Neural progenitor cell (in vitro differentiated cells): ENCODE data around the gene CTF1. TPM values are rescaled to one million over a fixed set of nuclear protein-coding genes. Genes with fewer than 3 reads are reported as not detected.

Experiments
- DNase-seq: peaks from one replicate; pipeline ENCODE4 v3.0.0-alpha.2; 2016; ENCODE audit warnings: low spot score
- H2AFZ ChIP-seq: fragments of 200-600 bp; sonication (generic); replicated peaks from 2 replicates; pipeline ENCODE4 v1.6.1; 2016; ENCODE audit warnings: antibody characterized with exemption
- H3F3A ChIP-seq: fragments of 200-600 bp; sonication (generic); 2 replicates; pipeline ENCODE4 v1.6.1; 2016; ENCODE audit warnings: antibody characterized with exemption, low read depth
- H3K27ac ChIP-seq: fragments of 200-600 bp; sonication (generic); 2 replicates; pipeline ENCODE4 v1.5.1; 2016; ENCODE audit warnings: mild to moderate bottlenecking
- H3K27me3 ChIP-seq: fragments of 200-600 bp; sonication (generic); 2 replicates; pipeline ENCODE4 v1.6.1; 2016; ENCODE audit warnings: mild to moderate bottlenecking, moderate library complexity
- H3K36me3 ChIP-seq: fragments of 200-600 bp; sonication (generic); 2 replicates; pipeline ENCODE4 v1.5.1; 2016
- H3K4me1 ChIP-seq: fragments of 200-600 bp; sonication (generic); 2 replicates; pipeline ENCODE4 v1.6.1; 2016; ENCODE audit warnings: mixed run types
- H3K4me2 ChIP-seq: fragments of 200-600 bp; sonication (generic); 2 replicates; pipeline ENCODE4 v1.6.1; 2016
- H3K4me3 ChIP-seq: fragments of 200-600 bp; sonication (generic); 2 replicates; pipeline ENCODE4 v1.5.1; 2016
- H3K79me2 ChIP-seq: fragments of 200-600 bp; sonication (generic); 2 replicates; pipeline ENCODE4 v1.6.1; 2016; ENCODE audit warnings: low read depth
- H3K9ac ChIP-seq: fragments of 200-600 bp; sonication (generic); 2 replicates; pipeline ENCODE4 v1.6.1; 2016
- H3K9me3 ChIP-seq: fragments of 200-600 bp; sonication (generic); 2 replicates; pipeline ENCODE4 v1.5.1; 2016; ENCODE audit warnings: low read depth
- H4K20me1 ChIP-seq: fragments of 200-600 bp; sonication (generic); 2 replicates; pipeline ENCODE4 v1.6.1; 2016; ENCODE audit warnings: low read depth
- H3K27ac Mint-ChIP-seq: 3 replicates; pipeline ENCODE4 v1.8.0; 2021; ENCODE audit warnings: mixed read lengths
- H3K27me3 Mint-ChIP-seq: 2 replicates; pipeline ENCODE4 v1.8.0; 2022; ENCODE audit warnings: low read depth, mild to moderate bottlenecking, inconsistent platforms, moderate library complexity, mixed read lengths; ENCODE audit not compliant: insufficient read depth
- H3K36me3 Mint-ChIP-seq: 3 replicates; pipeline ENCODE4 v1.8.0; 2021; ENCODE audit warnings: mixed read lengths
- H3K4me1 Mint-ChIP-seq: 3 replicates; pipeline ENCODE4 v1.8.0; 2021; ENCODE audit warnings: mixed read lengths
- H3K4me3 Mint-ChIP-seq: 3 replicates; pipeline ENCODE4 v1.8.0; 2021; ENCODE audit warnings: mild to moderate bottlenecking, moderate library complexity, mixed read lengths
- H3K9me3 Mint-ChIP-seq: 3 replicates; pipeline ENCODE4 v1.8.0; 2020; ENCODE audit warnings: mixed read lengths
- EZH2 ChIP-seq: fragments of 200-600 bp; sonication (generic); IDR thresholded peaks from 2 replicates; pipeline ENCODE4 v1.6.1; 2017; ENCODE audit warnings: antibody characterized with exemption, mild to moderate bottlenecking, moderate library complexity
- EZH2phosphoT487 ChIP-seq: fragments of 200-600 bp; sonication (generic); IDR thresholded peaks from 2 replicates; pipeline ENCODE4 v1.6.1; 2017; ENCODE audit warnings: antibody characterized with exemption
- total RNA-seq: library from RNA; depleted of rRNA; stranded (reverse); fragments of >200 nt; gene quantifications from 2 replicates; pipeline ENCODE4 v1.2.3, GENCODE V29; 2015; ENCODE audit warnings: low replicate concordance
- TF ChIP-seq, protein P1 (sequence below): fragments of 200-600 bp; sonication (generic); IDR thresholded peaks from 2 replicates; pipeline ENCODE4 v1.5.1; 2017; ENCODE audit warnings: antibody characterized with exemption, mild to moderate bottlenecking

CTF1 gene
- total RNA-seq, 1 donor from 2014 or later: 0.39 TPM

DNA sequence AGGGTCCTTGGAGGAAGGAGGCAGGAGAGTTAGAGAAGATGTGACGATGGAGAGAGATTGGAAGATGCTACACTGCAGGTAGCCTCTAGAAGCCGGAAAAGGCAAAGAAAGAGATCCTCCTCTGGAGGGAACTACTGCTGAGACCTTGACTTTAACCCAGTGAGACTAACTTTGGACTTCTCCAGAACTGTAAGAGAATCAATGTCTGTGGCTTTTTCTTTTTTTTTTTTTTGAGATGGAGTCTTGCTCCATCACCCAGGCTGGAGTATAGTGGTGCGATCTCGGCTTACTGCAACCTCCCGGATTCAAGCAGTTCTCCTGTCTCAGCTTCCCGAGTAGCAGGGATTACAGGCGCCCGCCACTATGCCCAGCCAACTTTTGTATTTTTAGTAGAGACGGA is 11.2 kb upstream of the CTF1 start:
- Mint-ChIP-seq H3K27ac (no peak overlapping the region), H3K36me3 (peaks cover 20% of the 10 kb centered on the region), H3K9me3 (no peaks in the 10 kb centered on the region), H3K4me3 (no peak overlapping the region), H3K4me1 (peaks cover 21% of the 10 kb centered on the region), H3K27me3 (peaks cover 4% of the 10 kb centered on the region)
- Histone ChIP-seq H3K9me3 (no peaks in the 10 kb centered on the region), H3K4me1 (no peaks in the 10 kb centered on the region), H3K4me3 (no peak overlapping the region), H3K4me2 (no peak overlapping the region), H2AFZ (no peak overlapping the region), H4K20me1 (peaks cover 2% of the 10 kb centered on the region), H3K27me3 (no peaks in the 10 kb centered on the region), H3K27ac (no peak overlapping the region), H3K9ac (no peak overlapping the region), H3K79me2 (no peaks in the 10 kb centered on the region), H3K36me3 (no peaks in the 10 kb centered on the region), H3F3A (no peaks in the 10 kb centered on the region)
- TF ChIP-seq, protein P1, sequence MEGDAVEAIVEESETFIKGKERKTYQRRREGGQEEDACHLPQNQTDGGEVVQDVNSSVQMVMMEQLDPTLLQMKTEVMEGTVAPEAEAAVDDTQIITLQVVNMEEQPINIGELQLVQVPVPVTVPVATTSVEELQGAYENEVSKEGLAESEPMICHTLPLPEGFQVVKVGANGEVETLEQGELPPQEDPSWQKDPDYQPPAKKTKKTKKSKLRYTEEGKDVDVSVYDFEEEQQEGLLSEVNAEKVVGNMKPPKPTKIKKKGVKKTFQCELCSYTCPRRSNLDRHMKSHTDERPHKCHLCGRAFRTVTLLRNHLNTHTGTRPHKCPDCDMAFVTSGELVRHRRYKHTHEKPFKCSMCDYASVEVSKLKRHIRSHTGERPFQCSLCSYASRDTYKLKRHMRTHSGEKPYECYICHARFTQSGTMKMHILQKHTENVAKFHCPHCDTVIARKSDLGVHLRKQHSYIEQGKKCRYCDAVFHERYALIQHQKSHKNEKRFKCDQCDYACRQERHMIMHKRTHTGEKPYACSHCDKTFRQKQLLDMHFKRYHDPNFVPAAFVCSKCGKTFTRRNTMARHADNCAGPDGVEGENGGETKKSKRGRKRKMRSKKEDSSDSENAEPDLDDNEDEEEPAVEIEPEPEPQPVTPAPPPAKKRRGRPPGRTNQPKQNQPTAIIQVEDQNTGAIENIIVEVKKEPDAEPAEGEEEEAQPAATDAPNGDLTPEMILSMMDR: no peak
- no peak for DNase-seq

DNA sequence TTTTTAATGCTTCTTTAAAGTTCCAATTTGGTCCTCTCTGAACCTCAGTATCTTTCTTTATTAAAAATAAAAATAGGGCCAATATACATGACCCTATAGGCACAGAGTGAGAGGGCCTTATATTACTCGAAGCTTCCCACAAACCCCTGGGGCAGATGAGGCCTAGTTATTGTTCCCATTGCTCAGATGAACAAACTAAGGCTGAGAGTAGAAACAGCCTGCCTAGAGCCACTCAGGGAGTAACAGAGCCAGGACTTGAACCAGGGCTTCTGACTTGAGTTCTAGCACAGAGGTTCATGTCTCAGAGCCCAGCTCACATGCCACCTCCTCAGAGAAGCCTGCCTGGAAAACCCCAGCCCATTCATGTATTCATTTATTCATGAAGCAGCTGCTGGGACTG is 10.3 kb upstream of the CTF1 start:
- no peak overlapping the region for H3K4me3 Mint-ChIP-seq
- no peaks in the 10 kb centered on the region for H3K4me1 ChIP-seq
- no peaks in the 10 kb centered on the region for H3K9me3 Mint-ChIP-seq
- H3K79me2 ChIP-seq: no peaks in the 10 kb centered on the region
- no peaks in the 10 kb centered on the region for H3K27me3 ChIP-seq
- H3K27ac ChIP-seq: no peak overlapping the region
- no peak overlapping the region for H2AFZ ChIP-seq
- H4K20me1 ChIP-seq: peaks cover 2% of the 10 kb centered on the region
- TF ChIP-seq, protein P1: no peak
- TF ChIP-seq EZH2 (no peak), EZH2phosphoT487 (no peak)
- DNase-seq: no peak
- peaks cover 4% of the 10 kb centered on the region for H3K27me3 Mint-ChIP-seq
- no peaks in the 10 kb centered on the region for H3K36me3 ChIP-seq
- peaks cover 20% of the 10 kb centered on the region for H3K36me3 Mint-ChIP-seq
- no peak overlapping the region for H3K4me3 ChIP-seq
- H3K9me3 ChIP-seq: no peaks in the 10 kb centered on the region
- H3K9ac ChIP-seq: no peak overlapping the region
- peaks cover 17% of the 10 kb centered on the region for H3K4me1 Mint-ChIP-seq
- no peak overlapping the region for H3K4me2 ChIP-seq
- no peaks in the 10 kb centered on the region for H3F3A ChIP-seq
- H3K27ac Mint-ChIP-seq: no peak overlapping the region

DNA sequence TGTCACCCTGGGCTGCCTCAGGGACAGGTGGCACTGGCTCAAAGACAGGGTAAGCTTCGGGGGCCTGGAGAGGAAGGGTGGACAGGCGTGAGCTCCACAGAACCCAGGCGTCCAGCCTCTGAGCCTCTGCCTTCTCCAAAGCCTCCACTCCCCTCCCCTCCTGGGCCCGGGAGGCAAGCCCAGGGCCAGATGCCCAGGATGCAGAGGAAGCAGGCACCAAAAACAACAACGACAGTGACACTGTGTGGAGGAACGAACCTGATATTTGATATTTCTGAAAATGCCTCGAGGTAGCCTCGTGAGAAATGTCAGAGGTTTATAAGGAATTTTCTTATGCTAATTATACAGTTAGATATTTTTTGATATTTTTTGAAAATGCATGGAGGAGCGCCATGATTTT is 8.5 kb upstream of the CTF1 start:
- no peaks in the 10 kb centered on the region for H3K36me3 ChIP-seq
- Mint-ChIP-seq H3K27me3 (peaks cover 4% of the 10 kb centered on the region), H3K36me3 (peaks cover 20% of the 10 kb centered on the region), H3K27ac (no peak overlapping the region), H3K4me3 (no peak overlapping the region), H3K4me1 (peaks cover 7% of the 10 kb centered on the region), H3K9me3 (no peaks in the 10 kb centered on the region)
- no peak for DNase-seq
- peaks cover 3% of the 10 kb centered on the region for H3K79me2 ChIP-seq
- no peak overlapping the region for H3K27ac ChIP-seq
- H3K4me1 ChIP-seq: peaks cover 2% of the 10 kb centered on the region
- H2AFZ ChIP-seq: no peak overlapping the region
- H3F3A ChIP-seq: peaks cover 2% of the 10 kb centered on the region
- H3K9ac ChIP-seq: no peak overlapping the region
- H3K4me2 ChIP-seq: no peak overlapping the region
- no peaks in the 10 kb centered on the region for H3K27me3 ChIP-seq
- H3K4me3 ChIP-seq: no peak overlapping the region
- TF ChIP-seq EZH2phosphoT487: no peak
- no peak for TF ChIP-seq EZH2
- peaks cover 2% of the 10 kb centered on the region for H4K20me1 ChIP-seq
- H3K9me3 ChIP-seq: no peaks in the 10 kb centered on the region

DNA sequence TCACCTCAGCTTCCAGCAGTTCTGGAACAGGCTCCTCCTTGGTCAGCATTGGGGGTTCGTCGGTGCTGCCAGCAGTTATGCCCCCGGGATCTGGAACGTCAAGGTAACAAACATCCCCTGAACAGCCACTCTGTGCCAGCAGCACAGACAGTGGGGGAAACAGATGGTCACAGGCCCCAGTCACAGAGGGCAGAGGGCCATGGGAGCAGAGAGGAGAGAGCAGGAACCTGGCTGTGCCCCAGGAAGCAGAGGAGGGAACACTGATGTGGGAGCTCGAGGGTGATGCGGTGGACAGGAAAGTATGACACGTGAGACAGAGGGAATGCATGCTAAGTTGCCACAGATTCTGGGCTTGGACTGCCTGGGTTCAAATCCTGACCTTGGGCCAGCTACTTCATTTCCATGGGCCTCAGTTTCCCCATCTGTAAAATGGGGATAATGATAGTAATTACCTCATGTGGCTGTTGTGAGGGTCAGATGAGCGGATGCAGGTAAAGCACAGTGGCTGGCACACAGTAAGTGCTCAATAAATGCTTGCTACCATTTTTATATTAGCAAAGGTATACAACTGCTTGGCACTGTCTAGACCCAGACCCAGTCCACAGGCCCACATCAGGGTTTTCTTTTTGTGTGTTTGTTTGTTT is 7.4 kb upstream of the CTF1 start:
- no peak for TF ChIP-seq EZH2
- no peak for TF ChIP-seq EZH2phosphoT487
- TF ChIP-seq, protein P1: no peak
- Histone ChIP-seq H3F3A (peaks cover 10% of the 10 kb centered on the region), H3K36me3 (no peaks in the 10 kb centered on the region), H3K27me3 (no peaks in the 10 kb centered on the region), H3K4me3 (no peak overlapping the region), H3K9me3 (no peaks in the 10 kb centered on the region), H2AFZ (no peak overlapping the region), H3K4me2 (no peak overlapping the region), H3K79me2 (peaks cover 8% of the 10 kb centered on the region), H3K27ac (no peak overlapping the region), H4K20me1 (peaks cover 2% of the 10 kb centered on the region), H3K9ac (no peak overlapping the region), H3K4me1 (peaks cover 7% of the 10 kb centered on the region)
- peak overlapping the region; percentile 17 for H3K27ac Mint-ChIP-seq
- no peaks in the 10 kb centered on the region for H3K9me3 Mint-ChIP-seq
- peaks cover 3% of the 10 kb centered on the region for H3K27me3 Mint-ChIP-seq
- peaks cover 9% of the 10 kb centered on the region for H3K4me1 Mint-ChIP-seq
- DNase-seq: no peak
- H3K36me3 Mint-ChIP-seq: peaks cover 19% of the 10 kb centered on the region
- H3K4me3 Mint-ChIP-seq: peak overlapping the region; percentile 41
